Measurements from ENCODE around the gene TICAM2.

Gene TICAM2

DNA sequence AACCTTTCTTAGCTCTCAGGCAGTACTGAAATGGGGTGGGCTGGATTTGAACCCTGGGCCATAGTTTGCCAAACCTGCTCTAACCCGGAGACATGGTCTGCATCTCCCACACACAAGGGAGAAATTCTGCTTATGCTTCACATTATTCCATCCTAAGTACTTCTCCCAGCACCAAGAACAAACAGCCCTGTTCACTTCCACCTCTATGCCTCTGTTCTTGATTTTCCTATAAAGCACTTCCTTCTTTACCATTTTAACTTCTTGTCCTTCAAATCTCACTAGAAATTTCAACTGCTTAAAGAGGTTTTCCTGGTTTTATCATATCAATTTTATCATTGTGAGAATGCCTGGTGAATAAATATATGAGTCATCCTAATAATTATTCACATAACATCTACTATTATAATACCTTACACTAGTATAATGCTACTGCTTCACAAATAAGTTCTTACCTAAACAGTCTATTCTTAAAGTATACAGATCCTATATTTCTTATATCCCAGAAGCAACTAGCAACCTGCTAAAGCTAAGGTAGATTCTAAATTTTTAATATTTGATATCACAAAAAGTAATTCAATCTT lies 70.4 kb downstream of the TICAM2 start:
- no peak for DNase-seq (ENCODE audit: low read depth)

DNA sequence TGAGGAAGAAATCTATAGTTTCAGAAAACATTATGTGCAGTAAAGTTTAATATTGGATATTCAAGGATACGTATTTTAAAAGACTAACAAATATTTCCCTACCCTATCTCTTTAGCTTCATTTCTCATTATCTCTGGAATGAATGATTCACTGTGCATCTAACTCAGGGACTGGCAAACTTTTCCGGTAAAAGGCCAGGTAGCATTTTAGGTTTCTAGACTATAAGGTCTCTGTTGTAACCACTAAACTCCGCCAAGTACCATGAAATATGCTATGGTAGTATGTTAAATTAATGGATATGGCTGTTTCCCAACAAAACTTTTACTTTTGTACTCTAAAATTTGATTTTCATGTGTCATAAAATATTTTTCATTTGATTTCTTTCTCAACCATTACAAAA lies 70.9 kb downstream of the TICAM2 start:
- DNase-seq (ENCODE audit: low read depth) = no peak

DNA sequence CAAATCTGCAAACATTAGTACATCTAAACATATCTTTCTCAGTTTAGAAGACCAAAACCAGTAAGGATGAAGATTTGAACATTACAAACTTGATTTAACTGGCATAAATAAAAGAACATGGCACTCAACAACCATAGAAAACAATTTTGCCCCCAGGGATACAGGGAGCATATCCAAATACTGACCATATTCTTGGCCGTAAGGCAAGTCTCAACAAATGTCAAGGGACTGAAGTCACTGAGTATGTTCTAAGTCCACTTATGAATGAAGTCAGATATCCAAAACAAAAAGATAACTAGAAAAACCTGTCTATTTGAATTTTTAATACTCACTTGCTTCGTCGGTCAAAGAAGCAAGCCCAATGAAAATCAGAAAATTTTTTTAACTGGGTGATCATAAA lies 71.9 kb downstream of the TICAM2 start:
- no peak for DNase-seq (ENCODE audit: low read depth)
